HG03558 (cell line): ENCODE results near the gene UPK3BL2.
A peak's percentile ranks its signal among the peaks of the same experiment; 100 is the strongest.
"Not testable (repeated sequence)": the region's sequence is repeated elsewhere in the genome, so short reads cannot be mapped to it uniquely, and the experiment has no call there.

Source experiments
- ATAC-seq: cut with Tn5 transposase; IDR thresholded peaks from one replicate; pipeline ENCODE4 v1.9.1; 2021; ENCODE audit warnings: moderate number of reproducible peaks; ENCODE audit not compliant: unreplicated experiment; ENCODE audit errors: extremely low read depth

UPK3BL2 gene

GRCh38 chr7:102532127-102532526 is 11.4 kb downstream of the UPK3BL2 start:
- ATAC-seq = not testable (repeated sequence)

GRCh38 chr7:102531583-102531982 is 11.9 kb downstream of the UPK3BL2 start:
- ATAC-seq = not testable (repeated sequence)

GRCh38 chr7:102527822-102528793 is 15.4 kb downstream of the UPK3BL2 start:
- not testable (repeated sequence) for ATAC-seq

- not testable (repeated sequence) for ATAC-seq
Observed at GRCh38 chr7:102527182-102527581, 16.3 kb downstream of the UPK3BL2 start.

DNA sequence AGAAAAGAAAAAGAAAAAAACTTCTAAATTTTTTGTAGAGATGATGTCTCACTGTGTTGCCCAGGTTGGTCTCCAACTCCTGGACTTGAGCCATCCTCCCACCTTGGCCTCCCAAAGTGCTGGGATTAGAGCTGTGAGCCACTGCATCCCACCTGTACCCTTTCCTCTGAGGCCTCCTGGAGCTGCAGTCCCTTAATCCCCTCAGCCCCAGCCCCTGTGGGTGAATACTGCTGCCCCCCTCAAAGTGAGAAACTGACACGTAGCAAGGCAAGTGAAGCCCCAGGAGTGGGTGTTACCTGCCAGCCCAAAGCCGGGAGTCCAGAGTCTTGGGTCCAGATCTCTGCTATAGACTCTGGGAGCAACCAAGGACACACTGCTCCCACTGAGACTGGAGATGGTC is 18.7 kb downstream of the UPK3BL2 start:
- ATAC-seq = not testable (repeated sequence)

GRCh38 chr7:102520797-102521196 is 22.7 kb downstream of the UPK3BL2 start:
- ATAC-seq = not testable (repeated sequence)

DNA sequence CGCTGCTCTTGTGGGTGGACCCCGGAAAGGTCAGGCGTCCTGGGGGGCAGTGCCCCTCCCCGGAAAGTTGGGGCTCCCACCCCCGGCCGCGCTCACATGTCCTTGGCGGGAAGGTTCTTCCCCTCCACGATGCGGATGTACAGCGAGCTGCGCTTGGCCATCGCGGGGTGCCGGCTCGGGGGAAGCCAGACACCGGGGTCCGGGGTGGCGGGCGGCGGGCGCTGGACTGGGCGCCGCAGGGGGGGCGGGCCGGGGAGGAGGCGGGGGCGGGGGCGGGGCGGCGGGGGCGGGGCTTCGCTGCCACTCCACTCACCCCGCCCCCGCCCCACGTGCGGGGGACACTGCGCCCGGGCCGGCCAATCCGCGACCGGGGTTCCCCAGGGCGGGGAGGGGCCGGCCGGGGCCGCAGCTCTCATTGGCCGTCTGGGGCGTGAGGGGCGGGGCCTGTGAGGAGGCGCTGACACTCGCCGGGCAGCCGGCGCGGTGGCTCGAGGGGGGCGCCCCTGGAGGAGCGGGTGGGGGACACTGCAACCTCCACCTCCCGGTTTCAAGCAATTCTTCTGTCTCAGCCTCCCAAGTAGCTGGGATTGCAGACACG is 25.8 kb downstream of the UPK3BL2 start, which contains the start of gene RASA4B:
Gene RASA4B (minus strand): TSS at position 228 of the 598 bp plus-strand sequence. CDS start 67 bp downstream, at position 161.
- peak; percentile 39 for ATAC-seq

DNA sequence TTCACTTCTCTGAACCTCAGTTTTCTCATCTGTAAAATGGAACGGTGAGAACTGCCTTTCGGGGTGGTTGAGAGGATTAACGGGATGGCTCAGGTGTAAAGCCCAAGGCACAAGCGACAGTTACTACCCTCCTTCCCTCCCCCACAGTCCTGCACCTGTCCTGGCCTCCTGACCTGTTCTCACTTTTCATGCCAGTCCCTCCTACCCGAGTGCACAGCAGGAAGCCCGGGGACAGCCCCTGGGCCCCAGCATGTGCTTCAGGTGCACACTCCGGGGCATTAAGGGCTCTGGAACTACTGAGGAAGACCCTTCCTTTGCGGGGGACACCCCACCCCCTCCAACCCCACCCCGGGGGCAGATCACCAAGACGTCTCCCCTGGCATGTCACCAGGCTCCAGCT is 26.5 kb downstream of the UPK3BL2 start:
- ATAC-seq = not testable (repeated sequence)

DNA sequence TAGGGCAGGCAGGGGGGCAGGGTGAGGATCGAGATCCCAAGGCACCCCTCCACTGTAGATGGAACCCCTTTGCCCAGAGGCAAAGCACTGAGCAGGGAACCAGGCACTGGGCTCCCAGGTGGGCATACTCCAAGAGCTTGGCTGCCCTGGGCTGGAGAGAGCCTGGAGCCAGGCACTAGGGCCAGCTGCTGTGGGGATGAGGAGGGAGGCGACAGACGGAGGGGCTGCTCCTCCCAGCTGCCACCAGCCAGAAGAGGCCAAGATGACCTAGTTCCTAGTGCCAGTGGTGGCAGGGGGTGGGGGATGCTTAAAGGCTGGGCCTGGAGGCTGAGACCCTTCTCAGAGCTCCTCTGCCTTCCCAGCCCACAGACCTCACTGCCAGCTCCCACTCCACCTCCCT is 27.6 kb downstream of the UPK3BL2 start:
- not testable (repeated sequence) for ATAC-seq

GRCh38 chr7:102514881-102515721 is 28.4 kb downstream of the UPK3BL2 start:
- peak; percentile 51 for ATAC-seq

GRCh38 chr7:102512642-102513221 is 30.8 kb downstream of the UPK3BL2 start:
- ATAC-seq = not testable (repeated sequence)

DNA sequence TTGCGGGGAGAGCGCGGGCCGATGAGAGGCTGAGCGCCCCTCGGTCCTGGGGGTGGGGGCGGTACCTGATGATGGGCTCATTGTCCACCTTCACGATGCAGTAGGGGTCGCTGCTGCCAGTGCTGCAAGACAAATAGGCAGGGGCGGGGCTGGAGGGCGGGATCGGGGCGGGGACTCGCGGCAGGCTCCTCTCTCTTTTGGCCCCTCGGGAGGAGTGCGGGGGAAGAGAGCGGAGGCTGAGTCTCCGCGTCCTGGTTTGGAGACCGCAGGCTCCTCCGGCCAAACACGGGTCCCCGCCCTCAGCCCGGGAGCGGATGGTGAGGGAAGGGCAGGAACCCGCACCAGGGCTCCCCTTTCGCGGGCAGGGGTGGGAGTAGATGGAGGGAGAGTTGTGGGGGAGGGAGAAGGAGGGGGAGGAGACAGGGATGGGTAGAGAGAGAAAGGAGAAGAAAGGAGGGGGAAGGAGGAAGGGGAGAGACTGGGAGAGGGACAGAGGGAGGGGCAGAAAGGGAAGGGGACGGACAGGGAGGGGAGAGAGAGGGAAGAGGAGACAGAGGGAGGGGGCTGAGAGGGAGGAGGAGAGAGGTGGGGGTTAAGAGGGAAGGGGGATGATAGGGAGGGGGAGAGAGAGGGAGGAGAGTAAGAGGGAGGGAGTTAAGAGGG is 31.5 kb downstream of the UPK3BL2 start:
- not testable (repeated sequence) for ATAC-seq

GRCh38 chr7:102510575-102510974 is 32.9 kb downstream of the UPK3BL2 start:
- ATAC-seq = not testable (repeated sequence)

- not testable (repeated sequence) for ATAC-seq
Observed at GRCh38 chr7:102507410-102508088, 35.9 kb downstream of the UPK3BL2 start.

DNA sequence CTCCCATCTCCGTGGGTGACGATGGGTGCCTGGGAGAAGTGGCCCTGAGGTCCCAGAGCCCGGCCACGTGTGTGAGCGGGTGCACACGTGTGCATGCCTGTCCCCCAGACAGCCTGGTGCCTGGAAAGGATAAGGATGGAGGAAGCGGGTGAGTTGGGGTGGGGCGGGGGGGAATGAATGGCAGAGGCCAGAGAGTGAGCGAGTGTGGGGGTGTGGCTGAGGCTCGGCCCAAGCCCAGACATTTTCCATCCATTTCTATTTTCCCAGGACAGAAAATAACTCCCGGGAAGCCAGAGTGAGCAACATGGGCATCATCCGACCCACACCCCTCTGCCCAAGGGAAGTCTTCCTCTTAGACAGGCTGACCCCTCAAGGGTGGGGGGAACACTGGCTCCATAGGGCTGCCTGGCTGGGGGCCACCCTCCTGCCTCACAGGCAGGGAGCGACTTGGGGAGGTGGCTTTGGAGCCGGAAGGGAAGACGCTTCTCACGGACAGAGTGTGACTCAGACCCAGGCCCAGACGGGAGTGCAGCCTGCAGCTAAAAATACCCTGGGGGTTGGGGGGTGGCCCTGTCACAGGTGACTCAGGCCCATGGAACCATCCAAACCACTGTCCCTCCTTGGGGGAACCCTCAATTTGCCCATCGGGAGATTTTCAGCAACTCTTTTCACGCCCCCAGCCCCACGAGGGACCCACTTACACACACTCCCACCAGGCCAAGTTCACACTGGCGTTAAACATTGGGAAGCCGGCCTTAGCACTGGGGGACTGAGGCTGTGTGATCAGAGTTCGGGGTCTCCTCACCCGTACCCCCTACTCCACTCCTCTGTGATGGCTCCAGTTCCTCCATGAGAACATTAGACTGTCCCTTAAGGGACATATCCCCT is 38.0 kb downstream of the UPK3BL2 start:
- not testable (repeated sequence) for ATAC-seq

DNA sequence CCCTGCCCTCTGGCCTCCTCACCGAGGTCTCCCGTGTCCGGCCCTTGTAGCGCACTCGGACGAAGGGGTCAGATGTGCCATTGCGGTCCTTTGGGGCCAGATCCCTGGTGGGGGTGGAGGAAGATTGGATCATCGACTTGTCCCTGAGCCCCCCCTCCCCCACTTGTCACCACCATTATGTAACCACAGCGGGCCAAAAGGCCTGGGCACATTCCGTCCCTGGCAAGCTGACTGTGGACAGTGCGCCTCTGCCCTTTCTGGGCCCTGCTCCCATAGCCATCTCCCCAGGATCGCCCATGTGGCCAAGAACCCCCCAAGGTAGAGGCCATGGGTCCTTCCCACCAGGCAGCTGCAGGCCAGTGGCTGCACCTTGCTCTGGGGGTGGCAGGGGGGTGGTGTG is 40.4 kb downstream of the UPK3BL2 start:
- ATAC-seq = not testable (repeated sequence)

DNA sequence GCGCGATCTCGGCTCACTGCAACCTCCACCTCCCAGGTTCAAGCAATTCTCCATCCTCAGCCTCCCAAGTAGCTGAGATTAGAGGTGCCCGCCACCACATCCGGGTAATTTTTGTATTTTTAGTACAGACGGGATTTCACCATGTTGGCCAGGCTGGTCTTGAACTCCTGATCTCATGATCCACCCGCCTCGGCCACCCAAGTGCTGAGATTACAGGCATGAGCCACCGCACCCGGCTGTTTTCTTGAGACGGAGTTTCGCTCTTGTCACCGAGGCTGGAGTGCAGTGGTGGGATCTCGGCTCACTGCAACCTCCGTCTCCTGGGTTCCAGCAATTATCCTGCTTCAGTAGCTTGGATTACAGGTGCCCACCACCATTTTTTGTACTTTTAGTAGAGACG is 45.2 kb downstream of the UPK3BL2 start:
- ATAC-seq = not testable (repeated sequence)

DNA sequence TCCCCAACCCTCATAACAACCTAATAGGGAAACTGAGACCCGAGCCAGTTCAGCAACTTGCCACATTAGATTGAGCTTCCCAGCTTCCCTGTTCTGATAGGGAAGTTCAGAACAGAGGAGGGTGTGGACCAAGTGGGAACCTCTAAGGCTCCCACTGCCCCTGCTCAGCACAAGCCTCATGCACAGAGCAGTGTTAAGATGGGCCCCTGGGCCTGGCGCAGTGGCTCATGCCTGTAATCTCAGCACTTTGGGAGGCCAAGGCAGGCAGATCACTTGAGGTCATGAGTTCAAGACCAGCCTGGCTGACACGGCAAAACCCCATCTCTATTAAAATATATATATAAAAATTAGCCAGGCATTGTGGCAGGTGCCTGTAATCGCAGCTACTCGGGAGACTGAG is 46.2 kb downstream of the UPK3BL2 start:
- ATAC-seq = not testable (repeated sequence)
